CD4-positive, alpha-beta T cell treated with Interleukin-6 at 100 ng/mL for 8 hours (primary cell): ENCODE data around the gene AGXT.
A peak's percentile ranks its signal among the peaks of the same experiment; 100 is the strongest.

Experiments used
- DNase-seq: peaks from one replicate; pipeline ENCODE4 v3.0.0-alpha.2; 2020; ENCODE audit warnings: mixed read lengths, low spot score

Gene AGXT

GRCh38 chr2:240899468-240899865 is 30.8 kb downstream of the AGXT start:
- DNase-seq: no peak

- no peak for DNase-seq
Measured at GRCh38 chr2:240900141-240900860, 31.7 kb downstream of the AGXT start.

- DNase-seq: no peak
Measured at GRCh38 chr2:240901986-240902614, 33.5 kb downstream of the AGXT start.

- no peak for DNase-seq
Measured at GRCh38 chr2:240902615-240903041, 34.0 kb downstream of the AGXT start.

GRCh38 chr2:240903191-240904060 is 34.8 kb downstream of the AGXT start:
- DNase-seq: no peak

GRCh38 chr2:240904216-240905175 is 35.9 kb downstream of the AGXT start:
- no peak for DNase-seq

- no peak for DNase-seq
Measured at GRCh38 chr2:240905176-240905781, 36.7 kb downstream of the AGXT start.

GRCh38 chr2:240906141-240906910 is 37.7 kb downstream of the AGXT start, which contains the start of gene CROCC2:
Gene CROCC2, plus strand, starts transcription at chr2:240906336. Its CDS starts 178 bp downstream, at chr2:240906514.
- DNase-seq: no peak

- no peak for DNase-seq
Measured at GRCh38 chr2:240906911-240907590, 38.4 kb downstream of the AGXT start.

- no peak for DNase-seq
Measured at GRCh38 chr2:240909216-240909974, 40.8 kb downstream of the AGXT start.

- no peak for DNase-seq
Measured at GRCh38 chr2:240911641-240912265, 43.1 kb downstream of the AGXT start.

- DNase-seq: no peak
Measured at GRCh38 chr2:240912878-240913809, 44.5 kb downstream of the AGXT start.

GRCh38 chr2:240913810-240914644 is 45.4 kb downstream of the AGXT start:
- peak; percentile 50 for DNase-seq

- DNase-seq: no peak
Measured at GRCh38 chr2:240914645-240915525, 46.3 kb downstream of the AGXT start.
